Sigmoid colon (tissue), 4 donors: ENCODE results near the gene LPIN3.

Experiments used
- CTCF ChIP-seq, 4 experiments: fragments of 450-650 bp in 3 of 4; fragments of 200-600 bp in 1 of 4; IDR thresholded peaks; one replicate each; pipeline ENCODE4 v1.5.1; 2016 to 2019; ENCODE audit warnings: antibody characterized with exemption in 4 of 4, mild to moderate bottlenecking in 3 of 4, moderate library complexity in 2 of 4
- EP300 ChIP-seq, 4 donors: sonication (generic); formaldehyde crosslinking; IDR thresholded peaks; one replicate each; pipeline ENCODE4 v1.6.1; 2017; ENCODE audit warnings: antibody characterized with exemption in 4 of 4
- POLR2A ChIP-seq, 2 donors: fragments of 450-650 bp; IDR thresholded peaks; one replicate each; pipeline ENCODE4 v1.6.1; 2016; ENCODE audit warnings: antibody characterized with exemption in 2 of 2, mild to moderate bottlenecking in 2 of 2, moderate library complexity in 2 of 2
- POLR2AphosphoS5 ChIP-seq, 4 donors: sonication (generic); formaldehyde crosslinking; IDR thresholded peaks; one replicate each; pipeline ENCODE4 v1.6.1; 2017; ENCODE audit warnings: antibody characterized with exemption in 4 of 4

- no peak for TF ChIP-seq CTCF (IDR thresholded peaks at IDR 0.05)
- no peak for TF ChIP-seq EP300 (IDR thresholded peaks at IDR 0.05)
- no peak for TF ChIP-seq POLR2A (IDR thresholded peaks at IDR 0.05)
- no peak for TF ChIP-seq POLR2AphosphoS5 (IDR thresholded peaks at IDR 0.05)
Observed at GRCh38 chr20:41306061-41306727, 34.4 kb upstream of the LPIN3 start.
